Ectodermal cell (in vitro differentiated cells): Measurements from ENCODE around the gene SPRYD3.

Experiments
- H3K27ac ChIP-seq: 2 replicates; pipeline ENCODE4 v1.7.0; 2013; ENCODE audit warnings: mild to moderate bottlenecking, low read depth, low read length; ENCODE audit not compliant: insufficient read depth, poor library complexity, severe bottlenecking
- H3K27me3 ChIP-seq: 2 replicates; pipeline ENCODE4 v1.7.0; 2013; ENCODE audit warnings: mild to moderate bottlenecking, low read length; ENCODE audit not compliant: insufficient read depth, control insufficient read depth, poor library complexity, severe bottlenecking
- H3K36me3 ChIP-seq: one replicate; pipeline ENCODE4 v1.7.0; 2013; ENCODE audit warnings: low read length; ENCODE audit not compliant: control insufficient read depth, insufficient read depth
- H3K4me1 ChIP-seq: one replicate; pipeline ENCODE4 v1.7.0; 2013; ENCODE audit warnings: low read length; ENCODE audit not compliant: control insufficient read depth, insufficient read depth
- H3K4me3 ChIP-seq: 2 replicates; pipeline ENCODE4 v1.7.0; 2013; ENCODE audit warnings: low read depth, low read length, control low read depth; ENCODE audit not compliant: insufficient read depth
- H3K9me3 ChIP-seq: 2 replicates; pipeline ENCODE4 v1.7.0; 2013; ENCODE audit warnings: mild to moderate bottlenecking, low read length, moderate library complexity; ENCODE audit not compliant: control insufficient read depth
- WGBS, 2 experiments: methylation state at CpG; one replicate each; pipeline ENCODE4 v1.1.7; 2013; ENCODE audit warnings: missing lambda C conversion rate in 2 of 2; 5-methylcytosine and 5-hydroxymethylcytosine counted together

SPRYD3 gene

GRCh38 chr12:53077030-53077429 lies 2.2 kb downstream of the SPRYD3 start:
- Histone ChIP-seq H3K4me3 (no peak overlapping the region), H3K27me3 (no peaks in the 10 kb centered on the region), H3K4me1 (peaks cover 14% of the 10 kb centered on the region), H3K27ac (no peak overlapping the region), H3K9me3 (no peaks in the 10 kb centered on the region), H3K36me3 (no peaks in the 10 kb centered on the region)
- WGBS, 2 experiments = 93% methylated on average over 8 of the region's 8 CpGs

DNA sequence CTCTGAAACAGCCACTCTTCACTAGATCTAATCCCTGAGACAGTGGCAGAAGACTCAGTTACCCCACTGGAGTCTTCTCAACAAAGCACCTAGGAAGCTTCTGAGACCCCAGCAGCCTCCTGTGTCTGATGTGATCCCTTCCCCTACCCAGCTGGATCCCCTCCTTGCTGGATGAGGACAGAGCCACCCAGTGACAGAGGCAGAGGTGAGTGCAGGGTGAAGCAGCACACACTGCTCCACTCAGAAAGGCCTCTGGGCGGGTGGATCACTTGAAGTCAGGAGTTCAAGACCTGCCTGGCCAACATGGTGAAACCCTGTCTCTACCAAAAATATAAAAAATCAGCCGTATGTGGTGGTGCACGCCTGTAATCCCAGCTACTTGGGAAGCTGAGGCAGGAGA lies 2.7 kb downstream of the SPRYD3 start:
- no peak overlapping the region for H3K27ac ChIP-seq
- no peak overlapping the region for H3K4me3 ChIP-seq
- H3K4me1 ChIP-seq = peaks cover 19% of the 10 kb centered on the region
- 87 to 93% methylated on average over 3 of the region's 3 CpGs for WGBS, 2 experiments
- no peaks in the 10 kb centered on the region for H3K36me3 ChIP-seq
- no peaks in the 10 kb centered on the region for H3K27me3 ChIP-seq
- H3K9me3 ChIP-seq = no peaks in the 10 kb centered on the region

GRCh38 chr12:53074999-53075370 lies 4.2 kb downstream of the SPRYD3 start:
- Histone ChIP-seq H3K4me3 (no peak overlapping the region), H3K9me3 (no peaks in the 10 kb centered on the region), H3K4me1 (peaks cover 20% of the 10 kb centered on the region), H3K27ac (no peak overlapping the region), H3K36me3 (no peaks in the 10 kb centered on the region), H3K27me3 (no peaks in the 10 kb centered on the region)
- 90 to 91% methylated on average over 3 of the region's 3 CpGs for WGBS, 2 experiments

GRCh38 chr12:53074283-53074998 lies 4.7 kb downstream of the SPRYD3 start:
- H3K27ac ChIP-seq = no peak overlapping the region
- peaks cover 24% of the 10 kb centered on the region for H3K4me1 ChIP-seq
- no peaks in the 10 kb centered on the region for H3K9me3 ChIP-seq
- H3K36me3 ChIP-seq = no peaks in the 10 kb centered on the region
- WGBS, 2 experiments = 94 to 95% methylated on average over 11 of the region's 11 CpGs
- no peak overlapping the region for H3K4me3 ChIP-seq
- no peaks in the 10 kb centered on the region for H3K27me3 ChIP-seq

DNA sequence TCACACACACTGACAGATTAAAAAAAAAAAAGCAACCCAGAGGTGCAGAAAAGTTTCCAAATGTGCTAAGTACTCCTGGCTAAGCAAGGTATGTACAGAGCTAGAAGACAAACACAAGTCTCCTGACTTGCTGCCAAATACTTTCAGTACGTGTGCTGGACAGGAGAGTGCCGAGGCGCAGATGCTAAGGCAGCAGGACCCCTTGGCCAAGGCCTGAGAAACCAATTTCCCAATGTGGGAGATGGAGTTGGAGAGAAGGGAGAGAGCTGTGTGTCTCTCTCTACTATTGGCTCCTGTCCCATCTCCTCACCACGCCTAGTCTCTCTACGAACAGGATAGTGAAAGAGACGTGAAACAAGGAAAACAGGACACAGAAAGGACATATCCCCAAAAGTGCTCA lies 5.3 kb downstream of the SPRYD3 start:
- Histone ChIP-seq H3K36me3 (no peaks in the 10 kb centered on the region), H3K27ac (no peak overlapping the region), H3K4me3 (no peak overlapping the region), H3K9me3 (no peaks in the 10 kb centered on the region), H3K4me1 (peaks cover 26% of the 10 kb centered on the region), H3K27me3 (no peaks in the 10 kb centered on the region)
- 96 to 97% methylated on average over 6 of the region's 6 CpGs for WGBS, 2 experiments

DNA sequence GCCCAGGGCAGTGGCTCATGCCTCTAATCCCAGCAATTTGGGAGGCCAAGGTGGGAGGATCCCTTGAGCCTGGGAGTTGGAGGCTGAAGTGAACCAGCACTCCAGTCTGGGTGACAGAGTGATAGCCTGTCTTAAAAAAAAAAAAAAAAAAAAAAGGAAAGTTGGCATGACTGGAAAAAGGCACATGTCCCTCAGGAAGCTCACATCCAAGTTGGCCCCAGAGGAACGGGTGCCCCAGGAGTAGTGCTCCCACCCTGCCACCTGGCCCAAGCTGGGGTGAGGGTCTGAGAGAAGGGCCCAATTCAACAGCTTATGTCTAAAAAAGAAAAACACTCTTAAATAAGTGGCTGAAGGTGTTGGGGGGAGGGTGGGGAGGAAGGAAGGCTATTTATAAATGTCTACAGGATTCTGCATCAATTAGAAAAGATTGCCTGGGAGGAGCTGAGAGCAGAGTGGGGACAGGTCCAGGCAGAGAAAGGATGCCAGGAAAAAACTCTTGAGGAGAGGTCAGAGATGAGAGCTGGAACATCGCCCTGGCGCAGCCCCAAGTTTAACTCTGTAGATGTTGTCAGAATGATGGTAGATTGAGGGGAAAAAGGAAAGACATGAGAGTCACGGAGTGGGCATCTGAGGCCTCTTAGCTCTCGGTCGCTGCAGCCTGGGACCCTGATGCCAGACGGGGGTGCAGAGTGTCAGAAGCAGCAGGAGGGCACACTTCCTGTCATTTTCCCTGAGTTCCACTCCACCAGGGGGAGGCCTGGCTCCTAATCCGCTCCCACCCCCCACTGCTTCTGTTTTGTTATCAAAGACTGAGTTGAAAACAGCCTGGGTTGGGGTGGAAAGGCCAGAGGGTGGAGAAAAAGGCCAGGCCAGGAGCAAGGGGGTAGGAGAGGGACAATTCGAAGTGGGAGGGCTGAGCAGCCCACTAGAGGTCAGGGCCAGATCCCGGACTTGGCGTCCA lies 7.3 kb downstream of the SPRYD3 start:
- no peaks in the 10 kb centered on the region for H3K27me3 ChIP-seq
- H3K27ac ChIP-seq = no peak overlapping the region
- 51 to 52% methylated on average over 11 of the region's 11 CpGs for WGBS, 2 experiments
- no peaks in the 10 kb centered on the region for H3K9me3 ChIP-seq
- peaks cover 25% of the 10 kb centered on the region for H3K4me1 ChIP-seq
- no peak overlapping the region for H3K4me3 ChIP-seq
- no peaks in the 10 kb centered on the region for H3K36me3 ChIP-seq

DNA sequence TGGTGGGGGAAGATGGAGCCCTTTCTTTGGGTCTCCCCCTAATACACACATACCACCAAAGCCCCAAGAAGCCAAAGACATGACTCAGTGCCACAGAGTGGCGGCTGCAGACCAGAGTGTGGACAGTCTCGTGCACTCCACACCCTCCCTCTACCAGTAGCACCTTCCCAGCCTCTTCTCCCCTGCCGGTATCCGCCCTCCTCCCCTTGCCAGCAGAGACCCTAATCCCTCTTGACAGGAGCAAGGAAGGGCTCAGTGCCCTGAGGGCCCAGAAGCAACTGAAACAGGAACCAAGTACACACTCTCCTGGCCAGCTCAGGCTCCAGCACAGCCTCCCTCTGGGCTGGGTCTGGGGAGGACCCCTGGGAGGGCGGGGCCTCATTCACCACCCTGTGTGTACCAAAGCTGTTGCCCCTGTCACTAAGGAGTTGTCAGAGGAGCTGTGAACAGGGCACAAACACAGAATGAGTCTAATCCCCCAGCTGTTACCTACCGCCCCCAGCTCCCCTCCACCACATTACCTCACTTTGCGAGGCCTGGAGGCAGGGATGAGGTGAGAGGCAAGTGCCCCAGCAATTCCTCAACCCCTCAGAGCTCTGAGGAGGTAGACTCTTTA lies 8.2 kb downstream of the SPRYD3 start:
- Histone ChIP-seq H3K27ac (no peak overlapping the region), H3K36me3 (no peaks in the 10 kb centered on the region), H3K4me1 (peaks cover 25% of the 10 kb centered on the region), H3K4me3 (no peak overlapping the region), H3K27me3 (no peaks in the 10 kb centered on the region), H3K9me3 (no peaks in the 10 kb centered on the region)
- WGBS, 2 experiments = 78 to 82% methylated on average over 7 of the region's 7 CpGs

GRCh38 chr12:53069621-53070410 lies 9.4 kb downstream of the SPRYD3 start:
- WGBS, 2 experiments = 72 to 83% methylated on average over 11 to 12 of the region's 12 CpGs
- peaks cover 25% of the 10 kb centered on the region for H3K4me1 ChIP-seq
- no peaks in the 10 kb centered on the region for H3K27me3 ChIP-seq
- no peaks in the 10 kb centered on the region for H3K36me3 ChIP-seq
- no peak overlapping the region for H3K27ac ChIP-seq
- no peaks in the 10 kb centered on the region for H3K9me3 ChIP-seq
- H3K4me3 ChIP-seq = no peak overlapping the region

- H3K4me3 ChIP-seq = no peak overlapping the region
- H3K4me1 ChIP-seq = peaks cover 25% of the 10 kb centered on the region
These were observed 10.2 kb downstream of the SPRYD3 start for GRCh38 chr12:53068811-53069585.

More at GRCh38 chr12:53068811-53069585, 10.2 kb downstream of the SPRYD3 start:
- WGBS, 2 experiments = 74 to 76% methylated on average over 15 of the region's 15 CpGs
- Histone ChIP-seq H3K36me3 (no peaks in the 10 kb centered on the region), H3K27me3 (no peaks in the 10 kb centered on the region), H3K27ac (no peak overlapping the region), H3K9me3 (no peaks in the 10 kb centered on the region)
